Stimulated activated CD4-positive, alpha-beta T cell treated with anti-CD3 and anti-CD28 coated beads, Interleukin-4, amount 100 ng/mL, for 24 hours (primary cell): ENCODE data around the gene EIF4E1B.

ENCODE experiments used
- DNase-seq: peaks from one replicate; pipeline ENCODE4 v3.0.0-alpha.2; 2020

Gene EIF4E1B

DNA sequence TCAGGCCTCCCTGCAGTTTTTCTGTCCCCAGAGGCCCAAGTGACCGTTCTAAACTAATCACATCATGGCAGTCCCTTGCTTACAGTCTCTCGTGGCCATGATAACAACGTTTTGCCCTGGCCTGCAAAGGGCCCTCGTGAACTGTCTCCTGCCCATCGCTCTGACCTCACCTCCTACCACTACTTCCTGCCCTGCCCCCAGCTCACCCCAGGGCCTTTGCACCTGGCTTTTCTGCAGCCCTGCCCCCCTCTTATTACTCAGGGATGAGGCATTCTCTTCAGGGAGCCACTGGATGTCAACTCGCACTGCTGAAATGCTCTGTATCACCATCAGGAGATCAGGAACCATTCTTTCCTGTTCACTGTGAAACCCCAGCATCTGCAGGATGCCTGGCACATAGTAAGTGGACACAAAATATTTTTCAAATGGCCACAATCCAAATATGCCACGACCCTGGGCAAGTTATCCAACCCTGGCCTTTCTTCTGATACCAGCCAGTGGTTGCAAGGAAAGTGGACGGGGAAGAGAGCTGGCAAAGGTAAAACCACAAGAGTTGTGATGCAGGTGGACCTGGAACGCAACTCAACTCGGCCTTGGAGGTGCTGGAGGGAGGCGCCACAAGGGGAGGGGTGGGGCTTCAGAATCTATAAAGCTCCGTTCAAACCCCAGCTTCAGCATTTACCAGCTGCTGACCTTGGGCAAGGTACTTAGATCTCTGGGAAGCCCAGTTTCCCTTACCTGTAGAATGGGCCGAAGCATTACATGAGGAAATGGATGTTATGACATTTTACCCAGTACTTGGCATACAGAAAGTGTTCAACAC lies 1.9 kb upstream of the EIF4E1B start:
- no peak for DNase-seq

DNA sequence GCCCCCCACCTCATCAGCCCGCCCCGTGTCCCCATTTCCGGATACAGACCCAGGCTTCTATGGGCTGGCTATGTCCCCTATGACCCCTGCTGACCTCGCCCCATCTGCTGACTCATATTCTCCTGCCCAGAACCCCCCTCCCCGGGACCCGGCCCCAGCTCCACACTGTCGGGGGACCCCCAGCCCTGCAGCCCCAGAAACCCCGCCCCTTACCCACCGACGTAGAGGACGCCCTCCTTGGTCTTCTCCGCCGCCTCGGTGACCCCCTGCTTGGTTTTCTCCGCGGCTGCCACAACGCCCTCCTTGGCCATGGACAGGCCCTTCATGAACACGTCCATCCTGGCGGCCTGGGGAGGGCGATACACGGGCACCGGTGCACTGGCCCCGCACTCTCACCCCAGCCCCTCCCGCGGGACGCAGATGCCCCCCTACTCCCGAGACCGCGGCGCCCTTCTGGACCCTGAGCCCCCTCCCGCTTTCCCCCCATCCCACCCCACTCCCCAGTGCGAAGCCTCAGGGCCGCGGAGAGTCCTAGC lies 1.1 kb upstream of the EIF4E1B start:
- DNase-seq, result no peak

DNA sequence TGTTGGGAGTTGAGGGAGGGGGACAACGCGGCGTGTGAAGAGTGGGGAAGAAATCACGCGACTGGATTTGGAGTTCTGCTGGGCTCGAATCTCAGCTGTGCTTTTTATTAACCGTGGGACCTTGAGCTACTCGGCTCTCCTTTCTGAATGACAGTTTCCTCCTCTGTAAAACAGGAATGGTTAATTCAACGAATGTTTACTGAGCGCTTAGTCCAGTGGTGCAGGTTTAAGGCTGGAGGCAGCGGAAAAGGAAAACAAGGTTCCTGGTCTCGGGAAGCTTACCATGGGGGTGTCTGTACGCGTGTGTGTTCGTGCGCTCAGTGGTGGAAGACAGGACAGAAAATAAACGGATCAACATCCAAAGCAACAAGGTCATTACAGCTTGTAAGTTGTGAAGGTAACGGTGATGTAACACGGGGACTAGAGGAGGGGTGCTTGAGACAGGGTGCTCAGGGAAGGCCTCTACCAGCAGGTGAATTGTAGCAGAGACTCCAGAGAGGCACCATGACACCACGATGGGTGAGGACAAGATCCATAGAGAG lies 277 bp downstream of the EIF4E1B start:
- no peak for DNase-seq

DNA sequence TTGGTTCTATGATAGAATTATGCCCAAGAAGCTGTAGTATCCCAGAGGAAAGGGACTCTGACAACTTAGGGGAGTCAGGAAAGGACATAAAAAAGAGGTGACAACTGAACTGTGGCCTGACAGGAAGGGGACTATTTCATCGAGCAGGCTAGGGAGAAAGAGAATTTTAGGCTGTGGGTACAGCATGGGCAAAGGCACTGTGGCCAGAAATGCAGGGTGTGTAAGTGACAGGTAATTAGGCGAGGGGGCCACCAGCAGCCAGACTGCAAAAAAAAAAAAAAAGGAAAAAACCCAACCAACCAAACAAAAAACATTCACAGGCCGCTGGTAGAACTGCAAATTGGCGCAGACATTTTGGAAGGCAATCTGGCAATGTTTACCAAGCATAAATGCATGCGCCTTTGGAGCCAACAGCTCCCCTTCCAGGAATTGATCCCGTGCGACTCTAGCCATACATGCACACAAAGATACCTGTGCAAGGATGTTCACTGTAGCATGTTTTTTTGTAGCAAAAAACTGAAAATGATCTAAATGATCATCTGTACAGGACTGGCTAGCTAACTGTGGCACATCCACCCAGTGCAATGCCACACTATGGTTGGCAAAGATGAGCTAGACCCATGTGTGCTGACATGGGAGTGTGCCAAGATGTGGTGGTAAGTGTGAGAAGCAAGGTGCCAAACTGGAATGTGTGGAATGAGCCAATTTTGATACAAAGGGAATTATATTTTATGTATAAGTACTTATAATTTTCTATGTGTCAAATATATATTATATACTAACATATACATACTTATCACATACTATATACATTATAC lies 1.1 kb downstream of the EIF4E1B start:
- DNase-seq, result no peak

DNA sequence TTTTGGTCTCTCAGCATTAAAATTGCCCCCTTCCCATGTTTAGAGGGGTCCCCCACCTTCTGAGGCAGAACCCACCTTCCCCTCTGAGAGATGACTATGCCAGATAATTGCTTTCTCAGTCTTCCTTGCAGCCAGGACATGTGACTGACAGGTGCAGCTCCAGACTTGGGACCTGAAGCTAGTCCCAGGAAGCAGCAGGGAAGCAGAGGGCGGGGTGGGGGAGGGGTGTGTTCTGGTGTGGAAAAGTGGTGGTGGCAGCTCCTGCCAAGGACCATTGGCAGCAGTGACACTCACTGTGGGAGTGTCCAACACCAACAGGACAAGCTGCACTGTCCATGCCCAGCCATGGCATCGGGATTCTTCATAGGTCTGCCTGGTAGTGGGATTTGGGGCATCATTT lies 2.3 kb downstream of the EIF4E1B start:
- DNase-seq, result no peak

DNA sequence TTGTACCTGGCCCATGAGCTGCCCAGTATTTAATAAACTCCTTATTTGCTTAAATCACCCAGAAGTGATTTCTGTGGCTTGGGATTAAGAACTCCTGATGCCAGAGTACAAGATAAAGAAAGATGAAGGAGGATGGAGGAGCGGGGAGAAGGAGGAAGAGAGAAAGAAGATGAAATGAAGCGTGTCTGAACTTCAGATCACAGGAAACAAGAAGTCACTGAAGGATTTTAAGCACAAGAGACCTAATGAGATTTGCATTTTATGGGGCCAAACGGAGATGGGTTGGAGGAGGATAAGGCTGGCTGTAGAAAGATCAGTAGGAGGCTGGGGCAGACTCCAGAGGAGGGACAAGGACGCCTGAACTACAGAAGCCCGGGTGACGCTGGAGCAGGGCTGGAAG lies 3.1 kb downstream of the EIF4E1B start:
- no peak for DNase-seq

DNA sequence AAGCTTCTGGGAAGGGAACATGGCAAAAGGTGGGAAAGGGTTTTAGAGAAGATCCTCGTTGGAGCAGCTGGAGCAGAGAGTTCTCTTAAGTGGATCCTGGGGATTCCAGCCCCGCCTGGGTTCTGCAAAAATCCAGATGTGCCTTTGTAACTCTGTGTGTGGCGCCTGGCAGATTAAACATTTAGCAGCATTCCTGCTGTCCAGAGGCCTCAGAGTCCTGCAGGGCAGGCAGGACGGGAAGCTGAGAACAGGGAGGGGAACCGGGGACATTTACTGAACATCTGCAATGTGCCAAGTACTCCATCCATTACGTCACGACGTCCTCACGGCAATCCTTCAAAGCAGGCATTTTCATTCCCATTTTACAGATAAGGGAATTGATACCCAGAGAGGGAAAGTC lies 6.0 kb downstream of the EIF4E1B start:
- DNase-seq, result no peak

DNA sequence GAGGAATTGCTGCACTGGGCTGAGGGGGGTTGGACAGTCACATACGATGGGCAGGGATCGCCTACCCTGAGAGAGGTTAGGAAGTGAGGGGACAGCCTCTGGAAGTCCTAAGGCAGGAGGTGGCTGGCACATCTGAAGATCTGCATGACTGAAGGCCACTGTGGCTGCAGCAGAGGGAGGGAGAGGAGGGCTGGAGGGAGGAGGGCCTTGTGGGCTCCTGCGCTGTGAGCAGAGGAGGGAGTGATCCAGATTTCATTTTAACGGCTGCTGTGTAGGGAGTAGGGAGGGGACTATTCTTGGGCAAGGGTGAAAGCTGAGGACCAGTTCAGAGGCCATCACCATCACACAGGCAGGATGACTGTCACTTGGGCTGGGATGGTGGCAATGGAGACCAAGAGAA lies 7.1 kb downstream of the EIF4E1B start:
- no peak for DNase-seq

DNA sequence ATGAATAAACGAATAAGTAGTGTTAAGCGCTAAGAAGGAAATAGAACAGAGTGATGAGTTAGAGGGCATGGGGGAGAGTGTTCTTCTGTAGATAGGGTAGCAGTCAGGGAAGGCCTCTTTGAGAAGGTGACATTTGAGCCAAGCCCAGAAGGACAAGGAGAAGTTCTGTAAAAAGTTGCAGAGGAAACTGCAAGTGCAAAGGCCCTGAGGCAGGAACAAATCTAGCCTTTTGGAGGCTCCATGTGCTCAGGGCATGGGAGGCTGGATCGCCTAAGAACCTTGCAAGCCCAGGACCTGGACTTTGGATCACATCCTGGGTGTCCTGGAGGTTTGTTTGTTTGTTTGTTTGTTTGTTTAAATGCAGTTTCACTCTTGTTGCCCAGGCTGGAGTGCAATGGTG lies 8.0 kb downstream of the EIF4E1B start:
- DNase-seq, result no peak

DNA sequence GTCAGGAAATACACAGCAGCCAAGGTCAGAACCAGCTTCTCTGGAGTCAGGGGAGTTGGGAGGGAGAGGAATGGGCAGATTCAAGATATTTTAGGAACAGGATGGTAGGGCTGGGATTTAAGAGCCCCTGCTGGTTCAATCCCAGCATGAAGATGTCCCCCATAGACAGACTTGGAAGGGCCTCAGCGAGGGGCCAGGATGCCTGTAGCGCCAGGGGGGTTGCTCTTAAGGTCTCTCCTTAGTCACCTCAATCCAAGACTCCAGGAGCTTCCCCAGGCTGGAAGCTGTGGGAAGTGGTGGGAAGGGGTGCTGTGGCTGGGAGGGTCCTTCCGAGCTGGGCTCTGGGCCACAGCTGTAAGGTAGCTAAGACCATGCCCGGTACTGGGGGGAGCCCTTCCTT lies 8.7 kb downstream of the EIF4E1B start:
- DNase-seq, result no peak

DNA sequence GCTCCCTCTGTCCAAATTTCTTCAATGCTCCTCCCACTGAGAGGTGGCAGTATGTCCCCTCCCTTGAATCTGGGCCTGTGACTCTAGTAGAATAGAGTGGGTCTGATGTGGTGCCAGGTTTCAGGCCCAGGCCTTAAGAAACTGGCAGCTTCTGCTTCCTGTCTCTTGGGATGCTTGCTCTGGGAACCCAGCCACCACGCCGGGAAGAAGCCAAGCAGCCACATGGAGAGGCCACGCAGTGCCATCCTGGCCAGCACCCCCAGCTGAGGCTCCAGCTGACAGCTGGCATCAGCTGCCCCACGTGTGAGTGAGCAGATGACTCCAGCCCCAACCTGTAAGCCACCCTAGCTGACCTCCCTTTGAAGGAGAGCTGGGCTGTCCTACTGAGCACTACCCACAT lies 9.5 kb downstream of the EIF4E1B start:
- DNase-seq, result no peak

DNA sequence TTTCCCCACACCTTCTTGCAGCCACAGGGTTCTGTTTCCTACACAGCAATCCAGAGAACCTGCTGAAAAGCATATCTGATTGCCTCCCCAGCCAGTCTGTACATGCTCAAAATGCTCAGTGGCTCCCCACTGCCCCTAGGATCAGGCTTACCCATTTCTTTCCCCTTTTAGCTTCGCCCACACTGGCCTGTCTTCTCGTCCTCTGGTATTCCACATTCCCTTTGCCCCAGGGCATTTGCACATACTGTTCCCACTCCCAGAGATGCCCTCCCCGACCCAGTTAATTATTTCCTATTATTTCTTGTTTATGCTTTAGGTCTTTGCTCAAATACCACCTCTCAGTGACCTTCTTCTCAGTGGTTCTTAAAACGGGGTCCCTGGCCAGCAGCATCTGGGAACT lies 10.1 kb downstream of the EIF4E1B start:
- DNase-seq, result no peak

DNA sequence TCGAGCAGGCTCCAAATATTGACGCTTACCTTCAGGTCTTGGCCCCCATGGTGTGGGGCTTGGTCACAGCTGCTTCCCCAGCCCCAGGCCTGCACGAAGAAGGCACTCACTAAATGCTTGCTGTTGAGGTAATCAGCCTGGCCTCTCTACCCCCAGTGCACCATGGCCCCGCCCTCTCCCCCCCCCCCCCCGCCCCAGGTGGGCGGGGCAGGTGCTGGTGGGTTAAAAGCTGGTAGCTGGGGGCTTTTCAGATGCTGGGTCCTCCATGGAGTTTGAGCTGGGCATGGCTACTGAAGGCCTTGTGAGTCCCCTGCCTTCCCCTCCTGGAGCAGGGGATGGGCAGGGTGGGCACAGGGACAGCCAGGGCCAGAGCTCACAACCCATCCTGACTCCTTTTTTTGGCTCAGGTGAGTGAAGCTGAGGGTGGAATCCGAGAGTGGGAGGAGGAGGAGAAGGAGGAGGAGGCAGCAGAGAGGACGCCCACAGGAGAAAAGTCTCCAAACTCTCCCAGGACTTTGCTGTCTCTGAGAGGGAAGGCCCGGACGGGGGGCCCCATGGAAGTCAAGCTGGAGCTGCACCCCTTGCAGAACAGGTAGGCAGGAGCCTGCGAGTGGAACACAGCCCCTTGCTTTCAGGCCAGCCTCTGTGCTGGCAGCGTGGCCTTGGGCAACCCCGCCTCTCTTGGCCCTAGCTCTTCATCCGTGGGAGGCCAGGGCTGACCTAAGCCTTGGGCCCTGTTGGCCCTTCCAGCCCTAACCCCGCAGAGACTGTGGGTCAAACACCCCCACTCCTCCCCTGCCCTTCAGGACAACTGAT lies 12.4 kb downstream of the EIF4E1B start:
- no peak for DNase-seq

DNA sequence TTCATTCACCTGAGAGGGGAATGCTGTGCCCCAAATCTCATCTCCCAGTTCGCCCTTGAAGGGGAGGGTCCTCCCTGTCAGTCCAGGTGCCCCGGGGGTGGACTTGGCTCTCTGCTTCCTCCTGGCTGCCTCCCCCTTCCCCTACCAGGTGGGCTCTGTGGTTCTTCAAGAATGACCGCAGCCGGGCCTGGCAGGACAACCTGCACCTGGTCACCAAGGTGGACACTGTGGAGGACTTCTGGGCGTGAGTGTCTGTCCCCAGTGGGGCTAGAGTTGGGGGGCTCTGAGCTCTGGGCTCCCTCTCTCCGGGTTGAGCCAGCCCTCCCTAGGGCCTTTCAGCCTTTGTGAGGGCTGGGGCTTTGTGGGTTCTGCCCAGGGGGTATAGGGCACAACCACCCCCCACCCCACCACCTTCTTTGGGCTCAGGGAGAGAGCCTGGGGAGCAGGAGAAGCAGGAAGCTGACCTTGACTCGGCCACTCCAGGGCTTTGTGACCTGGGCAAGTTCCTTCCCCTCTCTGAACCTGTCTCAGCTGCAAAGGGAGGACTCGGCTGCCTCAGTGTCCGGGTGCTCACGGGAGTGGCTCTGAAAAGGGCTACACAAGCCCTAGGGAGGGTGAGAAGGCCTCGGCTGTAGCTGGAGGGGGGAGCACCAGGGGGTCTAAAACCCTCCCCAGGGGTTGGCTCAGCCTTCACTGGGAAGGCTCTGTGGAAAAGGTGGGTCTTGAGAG lies 13.2 kb downstream of the EIF4E1B start:
- DNase-seq, result no peak

DNA sequence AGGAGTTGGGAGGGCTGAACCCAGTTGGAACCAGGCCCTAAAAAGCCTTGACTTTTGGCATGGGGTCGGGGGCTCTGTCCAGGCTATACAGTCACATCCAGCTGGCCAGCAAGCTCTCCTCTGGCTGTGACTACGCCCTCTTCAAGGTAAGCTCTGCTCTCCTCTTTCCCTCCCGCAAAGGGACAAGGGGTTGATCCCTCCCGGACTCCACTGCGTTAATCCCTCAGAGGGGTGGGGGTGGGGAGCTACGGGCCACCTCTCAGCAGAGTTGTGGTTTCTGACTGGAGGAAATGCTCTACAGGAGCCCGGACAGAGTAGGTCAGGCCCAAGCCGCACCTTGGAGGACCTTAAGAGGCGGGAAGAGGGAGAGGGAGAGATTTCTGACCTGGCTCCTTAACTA lies 13.8 kb downstream of the EIF4E1B start:
- DNase-seq, result no peak

DNA sequence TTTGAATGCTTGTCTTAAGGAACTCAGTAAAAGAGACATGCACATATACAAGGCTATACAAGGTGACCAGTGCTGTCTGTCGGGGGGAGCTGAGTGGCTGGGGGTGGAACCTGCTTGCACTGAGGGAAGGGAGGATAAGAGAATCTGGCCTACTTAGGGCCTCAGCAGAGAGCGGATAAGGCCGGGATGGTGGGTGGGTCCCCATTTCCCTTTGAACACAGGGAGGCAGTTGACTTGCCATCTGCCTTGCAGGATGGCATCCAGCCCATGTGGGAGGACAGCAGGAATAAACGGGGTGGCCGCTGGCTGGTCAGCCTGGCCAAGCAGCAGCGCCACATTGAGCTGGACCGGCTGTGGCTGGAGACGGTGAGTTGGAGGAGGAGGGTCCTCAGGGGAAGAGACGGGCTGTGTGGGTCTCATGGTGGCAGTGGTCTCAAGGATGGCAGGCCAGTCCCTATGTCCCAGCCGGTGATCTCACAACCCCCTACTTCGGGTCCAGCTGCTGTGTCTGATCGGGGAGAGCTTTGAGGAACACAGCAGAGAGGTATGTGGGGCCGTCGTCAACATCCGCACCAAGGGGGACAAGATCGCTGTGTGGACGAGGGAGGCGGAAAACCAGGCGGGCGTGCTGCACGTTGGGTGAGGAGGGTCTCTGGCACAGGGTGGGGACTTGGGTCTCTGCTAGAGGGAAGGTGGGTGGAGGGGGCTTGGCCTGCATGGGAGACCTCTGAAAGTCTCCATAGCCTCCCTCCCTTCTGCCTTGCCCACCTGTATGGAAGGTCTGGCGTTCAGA lies 14.6 kb downstream of the EIF4E1B start:
- no peak for DNase-seq

DNA sequence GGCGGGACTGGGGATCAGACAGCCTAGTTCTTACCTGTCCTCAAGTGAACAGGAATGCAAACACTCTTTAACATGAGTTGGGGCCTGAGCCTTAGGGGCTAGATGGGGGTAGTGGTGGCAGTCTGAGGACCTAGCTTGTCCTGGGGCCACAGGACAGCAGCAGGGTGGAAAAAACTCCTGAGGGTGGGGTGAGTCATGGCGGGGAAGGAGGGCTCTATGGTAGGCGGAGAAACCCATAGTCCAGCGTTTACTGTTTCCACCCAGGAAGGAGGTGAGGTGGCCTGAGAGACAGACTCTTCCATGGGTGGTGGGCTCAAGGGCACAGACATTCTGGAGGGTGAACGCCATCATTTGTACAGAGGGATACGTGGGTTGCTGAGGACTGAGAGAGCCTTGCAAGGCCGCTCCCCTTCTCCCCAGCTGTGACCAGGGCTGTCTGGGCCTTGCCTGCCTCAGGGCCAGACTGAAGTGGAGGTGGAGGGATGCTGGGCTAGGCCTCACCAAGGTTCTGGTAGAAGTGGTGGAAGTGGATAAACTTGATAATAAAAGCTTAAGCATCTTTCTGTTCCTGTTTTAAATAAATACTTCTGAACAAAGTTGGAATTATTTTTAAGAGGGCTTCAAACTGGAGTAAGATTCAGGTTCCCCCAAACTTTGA lies 15.7 kb downstream of the EIF4E1B start:
- DNase-seq, result no peak

DNA sequence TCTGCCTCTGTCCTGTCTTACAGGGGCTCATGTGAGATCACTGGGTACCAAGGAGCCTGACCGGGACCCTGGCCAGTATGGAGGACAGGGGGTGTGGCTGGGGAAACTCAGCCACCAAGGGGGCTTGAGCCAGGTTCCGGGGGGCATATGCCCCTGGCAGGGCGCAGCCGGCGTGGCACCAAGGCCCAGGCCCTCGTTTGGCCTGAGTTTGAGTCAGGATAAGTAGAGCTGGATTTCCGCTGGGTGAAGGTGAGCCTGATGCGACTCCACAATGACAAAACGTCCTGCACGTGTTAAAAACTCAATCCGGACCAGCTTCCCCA lies 16.2 kb downstream of the EIF4E1B start:
- no peak for DNase-seq

DNA sequence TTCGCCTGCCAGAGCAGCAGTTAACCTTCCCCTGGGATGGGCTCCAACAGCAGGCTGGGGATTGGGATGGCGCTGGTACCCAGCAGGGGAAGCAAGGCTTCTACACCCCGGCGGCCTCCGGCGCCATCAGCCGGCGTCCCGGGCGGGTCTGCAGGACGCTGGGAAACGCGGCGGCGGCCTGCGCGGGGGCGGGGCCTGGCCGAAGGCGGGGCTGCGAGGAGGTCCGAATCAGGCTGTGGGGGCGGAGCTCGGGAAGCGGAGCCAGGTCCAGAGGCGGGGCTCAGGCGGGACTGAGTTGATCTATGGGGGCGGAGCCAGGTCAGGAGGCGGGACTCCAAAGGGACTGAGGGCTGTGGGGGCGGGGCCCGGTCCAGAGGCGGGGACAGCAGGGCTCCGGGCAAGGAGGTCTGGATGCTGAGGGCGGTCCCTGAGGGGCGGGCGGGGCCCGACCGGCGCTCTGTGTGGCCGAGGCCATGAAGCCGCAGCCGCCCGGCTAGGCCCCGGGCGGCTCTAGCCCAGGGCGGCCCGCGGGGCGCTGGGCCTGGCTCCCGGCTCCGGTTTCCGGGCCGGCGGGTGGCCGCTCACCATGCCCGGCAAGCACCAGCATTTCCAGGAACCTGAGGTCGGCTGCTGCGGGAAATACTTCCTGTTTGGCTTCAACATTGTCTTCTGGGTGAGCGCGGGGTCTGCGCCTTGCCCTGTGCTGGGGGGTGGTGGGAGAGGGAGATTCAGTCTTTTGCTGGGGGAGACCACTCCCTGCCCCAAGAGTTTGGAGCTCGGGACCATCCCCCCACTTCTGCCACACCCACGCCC lies 16.8 kb downstream of the EIF4E1B start, which contains the start of gene TSPAN17:
Gene TSPAN17, plus strand, starts transcription at position 455 of the 813 bp plus-strand sequence. Its CDS starts 132 bp downstream, at position 587.
- DNase-seq, result peak; percentile 99
